Sigmoid colon (tissue), 7 donors: ENCODE data around the gene PTPRD. TPM values are rescaled to one million over a fixed set of nuclear protein-coding genes. Genes with fewer than 3 reads are reported as not detected.

Experiments used
- DNase-seq: peaks from one replicate; pipeline ENCODE4 v3.0.0-alpha.2; 2019
- H3K27ac ChIP-seq, 4 donors: fragments of 200-600 bp; sonication (generic); one replicate each; pipeline ENCODE4 v1.5.1; 2016 to 2019; ENCODE audit warnings: mild to moderate bottlenecking in 1 of 4
- H3K27me3 ChIP-seq, 3 donors: fragments of 200-600 bp; sonication (generic); one replicate each; pipeline ENCODE4 v1.5.1; 2019; ENCODE audit warnings: mild to moderate bottlenecking in 1 of 3
- H3K36me3 ChIP-seq, 4 donors: fragments of 200-600 bp; sonication (generic); one replicate each; pipeline ENCODE4 v1.5.1; 2016 to 2019
- H3K4me1 ChIP-seq, 4 donors: fragments of 200-600 bp; sonication (generic); one replicate each; pipeline ENCODE4 v1.5.1; 2017 to 2019
- H3K4me3 ChIP-seq, 4 donors: fragments of 200-600 bp; sonication (generic); one replicate each; pipeline ENCODE4 v1.5.1; 2017 to 2019; ENCODE audit warnings: mild to moderate bottlenecking in 2 of 4, moderate library complexity in 1 of 4
- H3K9me3 ChIP-seq, 4 donors: fragments of 200-600 bp in 3 of 4; sonication (generic) in 3 of 4; one replicate each; pipeline versions ENCODE4 v1.5.1 to v1.6.1; 2013 to 2019
- CTCF ChIP-seq, 4 experiments: fragments of 450-650 bp in 3 of 4; fragments of 200-600 bp in 1 of 4; IDR thresholded peaks; one replicate each; pipeline ENCODE4 v1.5.1; 2016 to 2019; ENCODE audit warnings: antibody characterized with exemption in 4 of 4, mild to moderate bottlenecking in 3 of 4, moderate library complexity in 2 of 4
- EP300 ChIP-seq, 4 donors: sonication (generic); formaldehyde crosslinking; IDR thresholded peaks; one replicate each; pipeline ENCODE4 v1.6.1; 2017; ENCODE audit warnings: antibody characterized with exemption in 4 of 4
- POLR2A ChIP-seq, 2 donors: fragments of 450-650 bp; IDR thresholded peaks; one replicate each; pipeline ENCODE4 v1.6.1; 2016; ENCODE audit warnings: antibody characterized with exemption in 2 of 2, mild to moderate bottlenecking in 2 of 2, moderate library complexity in 2 of 2
- POLR2AphosphoS5 ChIP-seq, 4 donors: sonication (generic); formaldehyde crosslinking; IDR thresholded peaks; one replicate each; pipeline ENCODE4 v1.6.1; 2017; ENCODE audit warnings: antibody characterized with exemption in 4 of 4
- WGBS, 2 donors: extraction: QIAGEN DNeasy Blood & Tissue Kit; methylation state at CpG; one replicate each; pipeline ENCODE4 v1.1.7; 2013; 5-methylcytosine and 5-hydroxymethylcytosine counted together
- intact Hi-C: fragments of 100-400 bp; cut with DNase I; formaldehyde crosslinking; loops from one replicate; pipeline ENCODE4 v1.15.1; 2023
- polyA plus RNA-seq, 3 donors: library from polyadenylated mRNA; stranded (reverse); fragments of 200-250 nt; gene quantifications; one replicate each; pipeline ENCODE4 v1.2.3, GENCODE V29; 2013
- total RNA-seq, 4 donors: library from RNA; depleted of rRNA; stranded (reverse); fragments of >200 nt; gene quantifications; one replicate each; pipeline ENCODE4 v1.1.0, GENCODE V29; 2016
- donor health status: healthy with polysubstance abuse.
- donor health status: Bipolar disorder and iron deficiency.
- donor health status: healthy.

The PTPRD gene
- total and polyA plus RNA-seq, 7 donors, result 1.2 to 18.3 (median 6.3) TPM

- intact Hi-C loops, result no loop called here
Observed at GRCh38 chr9:9970514-9970913, 642.3 kb downstream of the PTPRD start.

GRCh38 chr9:9963841-9964240 is 649.0 kb downstream of the PTPRD start:
- 64 to 66% methylated on average over 3 of the region's 3 CpGs for WGBS, 2 donors
- TF ChIP-seq CTCF (IDR thresholded peaks at IDR 0.05) (no peak), POLR2A (IDR thresholded peaks at IDR 0.05) (no peak), POLR2AphosphoS5 (IDR thresholded peaks at IDR 0.05) (no peak), EP300 (IDR thresholded peaks at IDR 0.05) (no peak)

More at GRCh38 chr9:9970514-9970913, 642.3 kb downstream of the PTPRD start:
- DNase-seq, result no peak
- Histone ChIP-seq H3K27ac (no peak overlapping the region), H3K9me3 (no peaks in the 10 kb centered on the region), H3K4me1 (no peaks in the 10 kb centered on the region), H3K36me3 (no peaks in the 10 kb centered on the region), H3K27me3 (no peaks in the 10 kb centered on the region), H3K4me3 (no peak overlapping the region)
- TF ChIP-seq EP300 (IDR thresholded peaks at IDR 0.05) (no peak), CTCF (IDR thresholded peaks at IDR 0.05) (no peak), POLR2A (IDR thresholded peaks at IDR 0.05) (no peak), POLR2AphosphoS5 (IDR thresholded peaks at IDR 0.05) (no peak)
- 92% methylated on average over 5 of the region's 5 CpGs for WGBS, 2 donors

GRCh38 chr9:9961934-9962333 is 650.9 kb downstream of the PTPRD start:
- TF ChIP-seq CTCF (IDR thresholded peaks at IDR 0.05), result no peak
- TF ChIP-seq POLR2AphosphoS5 (IDR thresholded peaks at IDR 0.05), result no peak
- TF ChIP-seq EP300 (IDR thresholded peaks at IDR 0.05), result no peak
- TF ChIP-seq POLR2A (IDR thresholded peaks at IDR 0.05), result no peak
- no peak for DNase-seq
- no peaks in the 10 kb centered on the region for H3K27me3 ChIP-seq
- H3K4me1 ChIP-seq, result no peaks in the 10 kb centered on the region
- H3K9me3 ChIP-seq, result no peaks in the 10 kb centered on the region
- intact Hi-C loops, result no loop called here
- no peaks in the 10 kb centered on the region for H3K36me3 ChIP-seq
- H3K4me3 ChIP-seq, result no peak overlapping the region
- WGBS, 2 donors, result 25 to 68% methylated on average over 1 of the region's 1 CpG
- H3K27ac ChIP-seq, result no peak overlapping the region

More at GRCh38 chr9:9963841-9964240, 649.0 kb downstream of the PTPRD start:
- Histone ChIP-seq H3K4me1 (no peaks in the 10 kb centered on the region), H3K27me3 (no peaks in the 10 kb centered on the region), H3K36me3 (no peaks in the 10 kb centered on the region), H3K9me3 (no peaks in the 10 kb centered on the region), H3K4me3 (no peak overlapping the region), H3K27ac (no peak overlapping the region)
- intact Hi-C loops, result no loop called here
- DNase-seq, result no peak

GRCh38 chr9:9961487-9961886 is 651.3 kb downstream of the PTPRD start:
- TF ChIP-seq POLR2A (IDR thresholded peaks at IDR 0.05) (no peak), CTCF (IDR thresholded peaks at IDR 0.05) (no peak), EP300 (IDR thresholded peaks at IDR 0.05) (no peak), POLR2AphosphoS5 (IDR thresholded peaks at IDR 0.05) (no peak)
- Histone ChIP-seq H3K9me3 (no peaks in the 10 kb centered on the region), H3K27ac (no peak overlapping the region), H3K4me3 (no peak overlapping the region), H3K4me1 (no peaks in the 10 kb centered on the region), H3K36me3 (no peaks in the 10 kb centered on the region), H3K27me3 (no peaks in the 10 kb centered on the region)
- DNase-seq, result no peak
- intact Hi-C loops, result no loop called here
- WGBS, 2 donors, result 6 to 30% methylated on average over 2 of the region's 2 CpGs

- no peak overlapping the region for H3K4me3 ChIP-seq
- no peaks in the 10 kb centered on the region for H3K27me3 ChIP-seq
- H3K36me3 ChIP-seq, result no peaks in the 10 kb centered on the region
- H3K4me1 ChIP-seq, result no peaks in the 10 kb centered on the region
- WGBS, 2 donors, result 38 to 53% methylated on average over 3 of the region's 3 CpGs
- H3K9me3 ChIP-seq, result no peaks in the 10 kb centered on the region
- no peak for TF ChIP-seq POLR2A (IDR thresholded peaks at IDR 0.05)
- no peak for TF ChIP-seq CTCF (IDR thresholded peaks at IDR 0.05)
- no peak for TF ChIP-seq EP300 (IDR thresholded peaks at IDR 0.05)
- no peak for TF ChIP-seq POLR2AphosphoS5 (IDR thresholded peaks at IDR 0.05)
- no peak for DNase-seq
- intact Hi-C loops, result no loop called here
- no peak overlapping the region for H3K27ac ChIP-seq
Observed at GRCh38 chr9:9951556-9952160, 661.1 kb downstream of the PTPRD start.
